H9 (cell line): Measurements from ENCODE around the gene HPD. TPM values are rescaled to one million over a fixed set of nuclear protein-coding genes. Genes with fewer than 3 reads are reported as not detected.

Experiments
- DNase-seq: peaks from one replicate; pipeline ENCODE4 v3.0.0-alpha.2; 2017
- H2AFZ ChIP-seq: one replicate; pipeline ENCODE4 v1.6.1; 2013; ENCODE audit warnings: mild to moderate bottlenecking, low read length, control low read depth, moderate library complexity
- H2AK5ac ChIP-seq: 2 replicates; pipeline ENCODE4 v1.6.1; 2013; ENCODE audit warnings: low read length, control low read depth, mixed read lengths; ENCODE audit not compliant: insufficient read length
- H2BK120ac ChIP-seq: one replicate; pipeline ENCODE4 v1.6.1; 2013; ENCODE audit warnings: low read depth, mild to moderate bottlenecking, low read length, control low read depth, inconsistent platforms; ENCODE audit not compliant: poor library complexity, severe bottlenecking
- H2BK12ac ChIP-seq: 2 replicates; pipeline ENCODE4 v1.6.1; 2013; ENCODE audit warnings: low read length, control low read depth, mixed read lengths, low read depth; ENCODE audit not compliant: insufficient read length
- H2BK15ac ChIP-seq: 2 replicates; pipeline ENCODE4 v1.6.1; 2013; ENCODE audit warnings: low read depth, low read length, control low read depth
- H2BK20ac ChIP-seq: one replicate; pipeline ENCODE4 v1.6.1; 2013; ENCODE audit warnings: low read depth, mild to moderate bottlenecking, low read length, control low read depth, inconsistent platforms; ENCODE audit not compliant: poor library complexity, severe bottlenecking
- H2BK5ac ChIP-seq: 2 replicates; pipeline ENCODE4 v1.6.1; 2013; ENCODE audit warnings: low read length, control low read depth, mixed read lengths; ENCODE audit not compliant: insufficient read length
- H3K14ac ChIP-seq: 2 replicates; pipeline ENCODE4 v1.6.1; 2013; ENCODE audit warnings: low read length, control low read depth; ENCODE audit not compliant: insufficient read depth
- H3K18ac ChIP-seq: 2 replicates; pipeline ENCODE4 v1.6.1; 2013; ENCODE audit warnings: low read depth, mild to moderate bottlenecking, mixed read lengths, low read length, control low read depth; ENCODE audit not compliant: insufficient read length
- H3K23ac ChIP-seq: 2 replicates; pipeline ENCODE4 v1.6.1; 2013; ENCODE audit warnings: low read length, control low read depth, mixed read lengths, low read depth; ENCODE audit not compliant: insufficient read length
- H3K23me2 ChIP-seq: 2 replicates; pipeline ENCODE4 v1.6.1; 2013; ENCODE audit warnings: low read depth, mild to moderate bottlenecking, mixed read lengths, low read length, control low read depth; ENCODE audit not compliant: insufficient read length, poor library complexity, severe bottlenecking
- H3K27ac ChIP-seq: 2 replicates; pipeline ENCODE4 v1.5.1; 2013; ENCODE audit warnings: low read length, control low read depth, mixed read lengths, low read depth; ENCODE audit not compliant: insufficient read length
- H3K27me3 ChIP-seq: 2 replicates; pipeline ENCODE4 v1.6.1; 2013; ENCODE audit warnings: low read length, control low read depth, inconsistent platforms; ENCODE audit not compliant: insufficient read depth
- H3K4ac ChIP-seq: 2 replicates; pipeline ENCODE4 v1.6.1; 2013; ENCODE audit warnings: low read depth, mild to moderate bottlenecking, control low read depth, inconsistent platforms, low read length, moderate library complexity
- H3K4me1 ChIP-seq: 2 replicates; pipeline ENCODE4 v1.6.1; 2013; ENCODE audit warnings: low read length, control low read depth, inconsistent platforms; ENCODE audit not compliant: insufficient read depth
- H3K4me2 ChIP-seq: 2 replicates; pipeline ENCODE4 v1.6.1; 2013; ENCODE audit warnings: low read length, control low read depth, mixed read lengths; ENCODE audit not compliant: insufficient read length, insufficient read depth
- H3K56ac ChIP-seq: 2 replicates; pipeline ENCODE4 v1.6.1; 2013; ENCODE audit warnings: low read depth, mild to moderate bottlenecking, mixed read lengths, low read length, control low read depth; ENCODE audit not compliant: insufficient read length
- H3K79me1 ChIP-seq: 2 replicates; pipeline ENCODE4 v1.6.1; 2013; ENCODE audit warnings: low read depth, mild to moderate bottlenecking, moderate library complexity, low read length, control low read depth, inconsistent platforms; ENCODE audit not compliant: insufficient read depth, poor library complexity, severe bottlenecking
- H3K79me2 ChIP-seq: 2 replicates; pipeline ENCODE4 v1.6.1; 2013; ENCODE audit warnings: low read length, control low read depth, inconsistent platforms; ENCODE audit not compliant: insufficient read depth
- H3K9ac ChIP-seq: 2 replicates; pipeline ENCODE4 v1.6.1; 2013; ENCODE audit warnings: low read length, control low read depth, mixed read lengths; ENCODE audit not compliant: insufficient read length; ENCODE audit errors: extremely low read depth
- H3K9me3 ChIP-seq: one replicate; pipeline ENCODE4 v1.6.1; 2013; ENCODE audit warnings: low read depth, low read length, inconsistent platforms; ENCODE audit not compliant: control insufficient read depth
- H3T11ph ChIP-seq: one replicate; pipeline ENCODE4 v1.6.1; 2013; ENCODE audit warnings: mild to moderate bottlenecking, low read length, control low read depth, inconsistent platforms
- H4K20me1 ChIP-seq: one replicate; pipeline ENCODE4 v1.6.1; 2013; ENCODE audit not compliant: control insufficient read depth, insufficient read length, insufficient read depth
- H4K5ac ChIP-seq: 2 replicates; pipeline ENCODE4 v1.6.1; 2013; ENCODE audit warnings: low read depth, mild to moderate bottlenecking, mixed read lengths, low read length, control low read depth; ENCODE audit not compliant: insufficient read length
- H4K8ac ChIP-seq: replicated peaks from 2 replicates; pipeline ENCODE4 v1.6.1; 2013; ENCODE audit warnings: low read length, control low read depth, mixed read lengths, low read depth; ENCODE audit not compliant: insufficient read length
- H4K91ac ChIP-seq: 2 replicates; pipeline ENCODE4 v1.6.1; 2013; ENCODE audit warnings: low read depth, mild to moderate bottlenecking, moderate library complexity, mixed read lengths, low read length, control low read depth; ENCODE audit not compliant: insufficient read length
- H3K27ac Mint-ChIP-seq, 3 experiments: 2 replicates in 2 of 3; 3 replicates in 1 of 3; pipeline ENCODE4 v1.8.0; 2020 to 2021; ENCODE audit warnings: mixed read lengths in 3 of 3, mild to moderate bottlenecking in 1 of 3, moderate library complexity in 1 of 3
- H3K27me3 Mint-ChIP-seq: 2 replicates; pipeline ENCODE4 v1.8.0; 2021; ENCODE audit warnings: low read depth, mild to moderate bottlenecking, moderate library complexity, mixed read lengths
- H3K36me3 Mint-ChIP-seq, 3 experiments: 2 replicates in 2 of 3; 3 replicates in 1 of 3; pipeline ENCODE4 v1.8.0; 2020 to 2021; ENCODE audit warnings: low read depth in 3 of 3, mixed read lengths in 3 of 3; ENCODE audit not compliant: insufficient read depth in 1 of 3
- H3K4me1 Mint-ChIP-seq, 2 experiments: 2 replicates each; pipeline ENCODE4 v1.8.0; 2020; ENCODE audit warnings: mixed read lengths in 2 of 2
- H3K4me3 Mint-ChIP-seq, 2 experiments: 2 replicates in 1 of 2; 3 replicates in 1 of 2; pipeline ENCODE4 v1.8.0; 2020 to 2021; ENCODE audit warnings: mild to moderate bottlenecking in 2 of 2, mixed read lengths in 2 of 2, moderate library complexity in 1 of 2
- H3K9me3 Mint-ChIP-seq, 2 experiments: 2 replicates in 1 of 2; 3 replicates in 1 of 2; pipeline ENCODE4 v1.8.0; 2020; ENCODE audit warnings: mild to moderate bottlenecking in 2 of 2, mixed read lengths in 2 of 2, moderate library complexity in 1 of 2
- WGBS: extraction: QIAGEN DNeasy Blood & Tissue Kit; methylation state at CpG from one replicate; pipeline ENCODE4 v1.1.7; 2013; ENCODE audit warnings: missing lambda C conversion rate, low lambda C conversion rate, mixed read lengths; ENCODE audit not compliant: insufficient read length; ENCODE audit errors: extremely low coverage; 5-methylcytosine and 5-hydroxymethylcytosine counted together
- total RNA-seq: library from RNA; stranded (reverse); gene quantifications from 2 replicates; pipeline ENCODE4 v1.2.1, GENCODE V29; 2021
- TF ChIP-seq, protein P1 (sequence below): fragments of 200-600 bp; sonication (generic); conservative IDR thresholded peaks from 3 replicates; pipeline ENCODE4 v1.8.0; 2021; ENCODE audit warnings: antibody characterized with exemption, mild to moderate bottlenecking

The HPD gene
- total RNA-seq, 1 experiment from 2014 or later = not detected

- Histone ChIP-seq H3K18ac (no peak overlapping the region), H3K79me2 (no peaks in the 10 kb centered on the region; the same call in 1 of the 2 replicates), H3K79me1 (no peaks in the 10 kb centered on the region), H4K5ac (no peak overlapping the region), H3K56ac (no peak overlapping the region), H2BK15ac (no peak overlapping the region), H2BK20ac (no peak overlapping the region), H3K27ac (no peak overlapping the region), H2BK12ac (no peak overlapping the region), H3K4me1 (peaks cover 4% of the 10 kb centered on the region; the same call in 1 of the 2 replicates), H4K91ac (no peak overlapping the region), H3K14ac (no peak overlapping the region), H3K9ac (no peak overlapping the region), H3K23me2 (peaks cover 24% of the 10 kb centered on the region), H3K4me2 (no peak overlapping the region), H3K9me3 (no peaks in the 10 kb centered on the region), H3K23ac (no peak overlapping the region), H2AFZ (no peak overlapping the region), H3K27me3 (no peaks in the 10 kb centered on the region), H3T11ph (no peak overlapping the region), H4K8ac (no peak overlapping the region), H2BK5ac (no peak overlapping the region), H3K4ac (no peak overlapping the region), H2BK120ac (no peak overlapping the region), H2AK5ac (no peak overlapping the region), H4K20me1 (no peaks in the 10 kb centered on the region)
- H3K4me1 Mint-ChIP-seq = peaks cover 47 to 49% of the 10 kb centered on the region in 2 experiments
- no peaks in the 10 kb centered on the region; a peak in 1 of 5 replicates for H3K9me3 Mint-ChIP-seq
- peaks cover 17 to 38% (median 31%) of the 10 kb centered on the region in 3 experiments for H3K36me3 Mint-ChIP-seq
- whole genome bisulfite sequencing = no CpG with 5 or more reads among the region's 19 CpGs
- no peak for DNase-seq
- peak overlapping the region; percentile 12 to 93 (median 64); a peak in 5 of 7 replicates for H3K27ac Mint-ChIP-seq
- TF ChIP-seq, protein P1, sequence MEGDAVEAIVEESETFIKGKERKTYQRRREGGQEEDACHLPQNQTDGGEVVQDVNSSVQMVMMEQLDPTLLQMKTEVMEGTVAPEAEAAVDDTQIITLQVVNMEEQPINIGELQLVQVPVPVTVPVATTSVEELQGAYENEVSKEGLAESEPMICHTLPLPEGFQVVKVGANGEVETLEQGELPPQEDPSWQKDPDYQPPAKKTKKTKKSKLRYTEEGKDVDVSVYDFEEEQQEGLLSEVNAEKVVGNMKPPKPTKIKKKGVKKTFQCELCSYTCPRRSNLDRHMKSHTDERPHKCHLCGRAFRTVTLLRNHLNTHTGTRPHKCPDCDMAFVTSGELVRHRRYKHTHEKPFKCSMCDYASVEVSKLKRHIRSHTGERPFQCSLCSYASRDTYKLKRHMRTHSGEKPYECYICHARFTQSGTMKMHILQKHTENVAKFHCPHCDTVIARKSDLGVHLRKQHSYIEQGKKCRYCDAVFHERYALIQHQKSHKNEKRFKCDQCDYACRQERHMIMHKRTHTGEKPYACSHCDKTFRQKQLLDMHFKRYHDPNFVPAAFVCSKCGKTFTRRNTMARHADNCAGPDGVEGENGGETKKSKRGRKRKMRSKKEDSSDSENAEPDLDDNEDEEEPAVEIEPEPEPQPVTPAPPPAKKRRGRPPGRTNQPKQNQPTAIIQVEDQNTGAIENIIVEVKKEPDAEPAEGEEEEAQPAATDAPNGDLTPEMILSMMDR = no peak
- peak overlapping the region; percentile 75 to 77 for H3K4me3 Mint-ChIP-seq
- no peaks in the 10 kb centered on the region; the same call in 1 of the 2 replicates for H3K27me3 Mint-ChIP-seq
These were observed 60.5 kb downstream of the HPD start for GRCh38 chr12:121797937-121798786.
